Activated CD4-positive, alpha-beta T cell treated with anti-CD3 and anti-CD28 coated beads, Interleukin-2, Interleukin-6, amounts not matched to agents 100 ng/mL and 50 ng/mL, durations not matched to agents 16 hours and 8 hours (primary cell): ENCODE results near the gene IDH3G.
"Not testable (repeated sequence)": the region's sequence is repeated elsewhere in the genome, so short reads cannot be mapped to it uniquely, and the experiment has no call there.

Experiments used
- DNase-seq: peaks from one replicate; pipeline ENCODE4 v3.0.0-alpha.2; 2020

Gene IDH3G

GRCh38 chrX:153746991-153747390, 47.2 kb downstream of the IDH3G start:
- not testable (repeated sequence) for DNase-seq

- DNase-seq, result no peak
Observed at GRCh38 chrX:153746359-153746758, 47.8 kb downstream of the IDH3G start.

GRCh38 chrX:153745067-153745433, 49.1 kb downstream of the IDH3G start:
- DNase-seq, result not testable (repeated sequence)

- DNase-seq, result no peak
Observed at GRCh38 chrX:153744210-153745066, 49.7 kb downstream of the IDH3G start.

- not testable (repeated sequence) for DNase-seq
Observed at GRCh38 chrX:153743468-153744209, 50.5 kb downstream of the IDH3G start.

- not testable (repeated sequence) for DNase-seq
Observed at GRCh38 chrX:153742796-153743467, 51.2 kb downstream of the IDH3G start.

GRCh38 chrX:153742111-153742510, 52.1 kb downstream of the IDH3G start:
- DNase-seq, result not testable (repeated sequence)

GRCh38 chrX:153741446-153741845, 52.7 kb downstream of the IDH3G start:
- DNase-seq, result no peak

GRCh38 chrX:153740631-153741222, 53.4 kb downstream of the IDH3G start:
- DNase-seq, result no peak

- peak; percentile 30 for DNase-seq
Observed at GRCh38 chrX:153739754-153740486, 54.3 kb downstream of the IDH3G start.

GRCh38 chrX:153738056-153738605, 56.0 kb downstream of the IDH3G start:
- DNase-seq, result no peak

- no peak for DNase-seq
Observed at GRCh38 chrX:153736871-153737441, 57.2 kb downstream of the IDH3G start.

- no peak for DNase-seq
Observed at GRCh38 chrX:153736071-153736820, 57.9 kb downstream of the IDH3G start.
